Subcutaneous adipose tissue (tissue), 4 donors: ENCODE results near the gene VOPP1. TPM values are rescaled to one million over a fixed set of nuclear protein-coding genes. Genes with fewer than 3 reads are reported as not detected.

Experiments
- CTCF ChIP-seq: fragments of 450-650 bp; IDR thresholded peaks from one replicate; pipeline ENCODE4 v1.5.1; 2016; ENCODE audit warnings: low read depth, mild to moderate bottlenecking, control low read depth, antibody characterized with exemption, moderate library complexity
- total RNA-seq, 4 donors: library from RNA; depleted of rRNA; stranded (reverse); fragments of >200 nt; gene quantifications; one replicate each; pipeline ENCODE4 v1.1.0, GENCODE V29; 2016

The VOPP1 gene
- total RNA-seq, 4 donors from 2014 or later: 36.9 to 60.5 (median 46.1) TPM

GRCh38 chr7:55475855-55476803 is 96.2 kb downstream of the VOPP1 start:
- no peak for TF ChIP-seq CTCF

- TF ChIP-seq CTCF: no peak
Observed at GRCh38 chr7:55474944-55475854, 97.1 kb downstream of the VOPP1 start.

- no peak for TF ChIP-seq CTCF
Observed at GRCh38 chr7:55473932-55474331, 98.4 kb downstream of the VOPP1 start.

GRCh38 chr7:55472928-55473725 is 99.2 kb downstream of the VOPP1 start:
- no peak for TF ChIP-seq CTCF

GRCh38 chr7:55470261-55470660 is 102.0 kb downstream of the VOPP1 start:
- no peak for TF ChIP-seq CTCF

GRCh38 chr7:55469721-55470120 is 102.6 kb downstream of the VOPP1 start:
- no peak for TF ChIP-seq CTCF
